GM18502 (cell line): Measurements from ENCODE around the gene SLC39A11.
"Not testable (repeated sequence)": the region's sequence is repeated elsewhere in the genome, so short reads cannot be mapped to it uniquely, and the experiment has no call there.

Source experiments
- ATAC-seq: cut with Tn5 transposase; IDR thresholded peaks from one replicate; pipeline ENCODE4 v1.9.1; 2021; ENCODE audit warnings: mild to moderate bottlenecking; ENCODE audit not compliant: unreplicated experiment, poor library complexity

The SLC39A11 gene

GRCh38 chr17:73083432-73083831, 9.1 kb downstream of the SLC39A11 start:
- ATAC-seq, result no peak

- no peak for ATAC-seq
Observed at GRCh38 chr17:73074566-73074965, 17.9 kb downstream of the SLC39A11 start.

- no peak for ATAC-seq
Observed at GRCh38 chr17:73072219-73072962, 20.1 kb downstream of the SLC39A11 start.

- no peak for ATAC-seq
Observed at GRCh38 chr17:73071066-73071999, 21.2 kb downstream of the SLC39A11 start.

- ATAC-seq, result no peak
Observed at GRCh38 chr17:73069841-73070240, 22.6 kb downstream of the SLC39A11 start.

- ATAC-seq, result no peak
Observed at GRCh38 chr17:73069164-73069770, 23.2 kb downstream of the SLC39A11 start.

GRCh38 chr17:73068322-73069153, 23.9 kb downstream of the SLC39A11 start:
- no peak for ATAC-seq

- ATAC-seq, result not testable (repeated sequence)
Observed at GRCh38 chr17:73067699-73068098, 24.8 kb downstream of the SLC39A11 start.

- no peak for ATAC-seq
Observed at GRCh38 chr17:73067075-73067474, 25.4 kb downstream of the SLC39A11 start.

- no peak for ATAC-seq
Observed at GRCh38 chr17:73066148-73066884, 26.2 kb downstream of the SLC39A11 start.

- ATAC-seq, result no peak
Observed at GRCh38 chr17:73065376-73065775, 27.1 kb downstream of the SLC39A11 start.

- ATAC-seq, result no peak
Observed at GRCh38 chr17:73064084-73064938, 28.2 kb downstream of the SLC39A11 start.

GRCh38 chr17:73062726-73063125, 29.8 kb downstream of the SLC39A11 start:
- no peak for ATAC-seq

- ATAC-seq, result no peak
Observed at GRCh38 chr17:73061161-73061560, 31.3 kb downstream of the SLC39A11 start.

GRCh38 chr17:73060721-73061120, 31.8 kb downstream of the SLC39A11 start:
- no peak for ATAC-seq

GRCh38 chr17:73059713-73060112, 32.8 kb downstream of the SLC39A11 start:
- not testable (repeated sequence) for ATAC-seq

- ATAC-seq, result no peak
Observed at GRCh38 chr17:73058022-73058421, 34.5 kb downstream of the SLC39A11 start.

GRCh38 chr17:73057196-73057595, 35.3 kb downstream of the SLC39A11 start:
- ATAC-seq, result no peak
